ENCODE measurements around the gene TTC9. TPM values are rescaled to one million over a fixed set of nuclear protein-coding genes. Genes with fewer than 3 reads are reported as not detected.
A peak's percentile ranks its signal among the peaks of the same experiment; 100 is the strongest.

The TTC9 gene
- total RNA-seq, 1 donor = 0.36 TPM

DNA sequence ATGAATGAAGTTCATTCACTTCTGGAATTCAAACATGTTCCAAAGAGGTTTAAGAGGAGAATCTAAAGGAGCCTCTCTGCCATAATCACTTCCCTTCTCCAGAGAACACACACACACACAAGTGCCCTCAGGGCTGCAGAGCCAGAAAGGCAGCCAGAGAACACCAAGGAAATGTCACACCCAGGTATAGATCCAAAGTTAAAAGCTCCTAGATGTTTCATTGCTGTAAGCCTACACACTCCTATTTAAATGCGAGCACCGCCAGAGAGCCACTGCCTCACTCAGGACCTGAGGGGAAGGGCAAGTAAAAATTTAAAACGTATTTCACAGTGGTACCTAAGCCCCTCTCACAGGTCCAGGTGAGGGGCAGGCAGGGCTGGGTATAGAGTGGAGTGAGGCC is 82.4 kb downstream of the TTC9 start:
- H3K27me3 ChIP-seq (ENCODE audit: insufficient read depth, low read length) = peaks cover 17% of the 10 kb centered on the region
- no peaks in the 10 kb centered on the region for H4K20me1 ChIP-seq (ENCODE audit: insufficient read depth, low read length)
- DNase-seq (ENCODE audit: insufficient read length, low spot score, missing footprints) = no peak
- no peaks in the 10 kb centered on the region for H3K36me3 ChIP-seq (ENCODE audit: insufficient read depth, low read length)
- no peak overlapping the region for H3K4me3 ChIP-seq (ENCODE audit: insufficient read depth, low read length)
- no peaks in the 10 kb centered on the region for H3K79me2 ChIP-seq (ENCODE audit: insufficient read depth, low read length)
- H3K9me3 ChIP-seq (ENCODE audit: low read depth, low read length) = no peaks in the 10 kb centered on the region
- H3K4me1 ChIP-seq (ENCODE audit: insufficient read depth, low read length) = no peaks in the 10 kb centered on the region
- no peak overlapping the region for H2AFZ ChIP-seq (ENCODE audit: low read length)
- H3K27ac ChIP-seq (ENCODE audit: low read depth, low read length) = no peak overlapping the region
- no peak for TF ChIP-seq CTCF (IDR thresholded peaks at IDR 0.05; ENCODE audit: extremely low read depth, low read depth, low read length)
- no peak overlapping the region for H3K4me2 ChIP-seq (ENCODE audit: insufficient read depth, low read length)

DNA sequence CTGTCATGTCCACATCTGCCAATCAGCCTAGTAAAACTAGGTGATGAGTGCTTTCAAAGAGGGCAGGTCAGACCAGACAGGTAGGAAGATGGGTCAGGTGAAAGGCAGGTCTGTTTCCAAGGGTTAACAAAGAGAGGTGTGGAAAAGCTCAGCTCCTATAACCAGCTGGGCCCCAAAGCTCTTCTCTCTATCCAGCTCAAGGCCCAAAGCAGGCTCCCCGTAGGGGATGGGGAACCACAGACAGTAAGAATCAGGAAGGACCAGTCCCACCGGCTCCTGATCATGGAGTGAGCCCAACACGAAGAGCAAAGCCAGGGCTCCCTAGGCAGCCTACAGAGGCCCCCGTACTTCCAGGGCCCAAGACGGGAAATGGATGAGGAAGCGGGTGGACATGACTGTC is 83.2 kb downstream of the TTC9 start:
- no peak overlapping the region for H3K27ac ChIP-seq (ENCODE audit: low read depth, low read length)
- peak; percentile 11 for DNase-seq (ENCODE audit: insufficient read length, low spot score, missing footprints)
- H3K9me3 ChIP-seq (ENCODE audit: low read depth, low read length) = no peaks in the 10 kb centered on the region
- no peaks in the 10 kb centered on the region for H3K79me2 ChIP-seq (ENCODE audit: insufficient read depth, low read length)
- H3K4me3 ChIP-seq (ENCODE audit: insufficient read depth, low read length) = no peak overlapping the region
- no peaks in the 10 kb centered on the region for H3K4me1 ChIP-seq (ENCODE audit: insufficient read depth, low read length)
- H3K27me3 ChIP-seq (ENCODE audit: insufficient read depth, low read length) = peaks cover 14% of the 10 kb centered on the region
- no peaks in the 10 kb centered on the region for H3K36me3 ChIP-seq (ENCODE audit: insufficient read depth, low read length)
- no peak overlapping the region for H2AFZ ChIP-seq (ENCODE audit: low read length)
- no peak for TF ChIP-seq CTCF (IDR thresholded peaks at IDR 0.05; ENCODE audit: extremely low read depth, low read depth, low read length)
- no peaks in the 10 kb centered on the region for H4K20me1 ChIP-seq (ENCODE audit: insufficient read depth, low read length)
- H3K4me2 ChIP-seq (ENCODE audit: insufficient read depth, low read length) = no peak overlapping the region

Small RNAs within 50 kb of the gene (small RNA-seq; reads per million reads assigned to genes)
- not detected for gene RN7SL77P

Other genes with a start within 250 kb of the TTC9 start
- gene SYNJ2BP, start 224.8 kb upstream of the TTC9 start, total RNA-seq = 21.0 and 21.8 TPM in 2 replicates
- gene ADAM21, start 189.7 kb upstream of the TTC9 start, total RNA-seq = under 0.01 TPM in 1 of 2 replicates, not detected in the other
- gene ADAM20, start 106.9 kb upstream of the TTC9 start, total RNA-seq = 1.5 and 1.8 TPM in 2 replicates
- gene MED6, start 41.3 kb upstream of the TTC9 start, total RNA-seq = 32.2 and 40.1 TPM in 2 replicates
- gene MAP3K9, start 167.6 kb downstream of the TTC9 start, total RNA-seq = under 0.01 TPM in 2 replicates

Measured in osteoblast (primary cell).